ENCODE results near the gene OR2V2.

- TF ChIP-seq, protein P1, sequence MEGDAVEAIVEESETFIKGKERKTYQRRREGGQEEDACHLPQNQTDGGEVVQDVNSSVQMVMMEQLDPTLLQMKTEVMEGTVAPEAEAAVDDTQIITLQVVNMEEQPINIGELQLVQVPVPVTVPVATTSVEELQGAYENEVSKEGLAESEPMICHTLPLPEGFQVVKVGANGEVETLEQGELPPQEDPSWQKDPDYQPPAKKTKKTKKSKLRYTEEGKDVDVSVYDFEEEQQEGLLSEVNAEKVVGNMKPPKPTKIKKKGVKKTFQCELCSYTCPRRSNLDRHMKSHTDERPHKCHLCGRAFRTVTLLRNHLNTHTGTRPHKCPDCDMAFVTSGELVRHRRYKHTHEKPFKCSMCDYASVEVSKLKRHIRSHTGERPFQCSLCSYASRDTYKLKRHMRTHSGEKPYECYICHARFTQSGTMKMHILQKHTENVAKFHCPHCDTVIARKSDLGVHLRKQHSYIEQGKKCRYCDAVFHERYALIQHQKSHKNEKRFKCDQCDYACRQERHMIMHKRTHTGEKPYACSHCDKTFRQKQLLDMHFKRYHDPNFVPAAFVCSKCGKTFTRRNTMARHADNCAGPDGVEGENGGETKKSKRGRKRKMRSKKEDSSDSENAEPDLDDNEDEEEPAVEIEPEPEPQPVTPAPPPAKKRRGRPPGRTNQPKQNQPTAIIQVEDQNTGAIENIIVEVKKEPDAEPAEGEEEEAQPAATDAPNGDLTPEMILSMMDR (conservative IDR thresholded peaks at IDR 0.05; ENCODE audit: low read length), result no peak
- no peak for TF ChIP-seq EZH2phosphoT487 (IDR thresholded peaks at IDR 0.05; ENCODE audit: borderline replicate concordance)
Measured at GRCh38 chr5:181118369-181118768, 29.0 kb upstream of the OR2V2 start.

Data from Loucy (cell line).